C4-2B (cell line): Measurements from ENCODE around the gene RAPGEF4.

Experiments used
- ZFX ChIP-seq: fragments of 450-650 bp; IDR thresholded peaks from 2 replicates; pipeline ENCODE4 v1.6.1; 2017
- TF ChIP-seq, protein P1 (sequence below): fragments of 450-650 bp; conservative IDR thresholded peaks from 2 replicates; pipeline ENCODE4 v1.5.1; 2017; ENCODE audit warnings: mild to moderate bottlenecking

DNA sequence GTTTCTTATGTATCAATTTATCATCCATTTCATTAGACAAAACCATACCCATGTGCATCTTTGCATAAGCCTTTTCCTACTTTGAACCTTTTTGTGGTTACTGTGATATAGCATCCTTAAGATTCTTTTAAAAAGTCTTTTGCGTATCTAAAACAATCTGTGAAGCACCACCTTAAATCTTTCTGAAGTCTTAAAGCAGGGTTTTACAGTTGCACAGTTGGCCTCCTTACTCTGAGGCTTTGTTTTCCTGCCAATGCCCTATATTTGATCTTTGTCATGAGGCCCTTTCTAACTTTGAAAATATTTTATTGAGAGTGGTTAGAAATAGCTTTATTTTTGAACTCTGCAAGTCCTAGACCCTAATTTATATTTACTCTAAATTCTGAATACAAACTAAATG, 176.6 kb downstream of the RAPGEF4 start:
- TF ChIP-seq, protein P1, sequence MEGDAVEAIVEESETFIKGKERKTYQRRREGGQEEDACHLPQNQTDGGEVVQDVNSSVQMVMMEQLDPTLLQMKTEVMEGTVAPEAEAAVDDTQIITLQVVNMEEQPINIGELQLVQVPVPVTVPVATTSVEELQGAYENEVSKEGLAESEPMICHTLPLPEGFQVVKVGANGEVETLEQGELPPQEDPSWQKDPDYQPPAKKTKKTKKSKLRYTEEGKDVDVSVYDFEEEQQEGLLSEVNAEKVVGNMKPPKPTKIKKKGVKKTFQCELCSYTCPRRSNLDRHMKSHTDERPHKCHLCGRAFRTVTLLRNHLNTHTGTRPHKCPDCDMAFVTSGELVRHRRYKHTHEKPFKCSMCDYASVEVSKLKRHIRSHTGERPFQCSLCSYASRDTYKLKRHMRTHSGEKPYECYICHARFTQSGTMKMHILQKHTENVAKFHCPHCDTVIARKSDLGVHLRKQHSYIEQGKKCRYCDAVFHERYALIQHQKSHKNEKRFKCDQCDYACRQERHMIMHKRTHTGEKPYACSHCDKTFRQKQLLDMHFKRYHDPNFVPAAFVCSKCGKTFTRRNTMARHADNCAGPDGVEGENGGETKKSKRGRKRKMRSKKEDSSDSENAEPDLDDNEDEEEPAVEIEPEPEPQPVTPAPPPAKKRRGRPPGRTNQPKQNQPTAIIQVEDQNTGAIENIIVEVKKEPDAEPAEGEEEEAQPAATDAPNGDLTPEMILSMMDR = no peak
- TF ChIP-seq ZFX = no peak
